Suprapubic skin (tissue), 4 donors: ENCODE data around the gene ANK3. TPM values are rescaled to one million over a fixed set of nuclear protein-coding genes. Genes with fewer than 3 reads are reported as not detected.

Experiments used
- DNase-seq, 2 donors: peaks; one replicate each; pipeline ENCODE4 v3.0.0-alpha.2; 2019; ENCODE audit warnings: low spot score in 2 of 2
- H3K27ac ChIP-seq: fragments of 200-600 bp; sonication (generic); one replicate; pipeline ENCODE4 v1.5.1; 2019
- H3K27me3 ChIP-seq: fragments of 200-600 bp; sonication (generic); one replicate; pipeline ENCODE4 v1.5.1; 2019
- H3K36me3 ChIP-seq: fragments of 200-600 bp; sonication (generic); one replicate; pipeline ENCODE4 v1.5.1; 2019
- H3K4me1 ChIP-seq: fragments of 200-600 bp; sonication (generic); one replicate; pipeline ENCODE4 v1.5.1; 2019
- H3K4me3 ChIP-seq: fragments of 200-600 bp; sonication (generic); one replicate; pipeline ENCODE4 v1.5.1; 2019; ENCODE audit warnings: mild to moderate bottlenecking
- H3K9me3 ChIP-seq: fragments of 200-600 bp; sonication (generic); one replicate; pipeline ENCODE4 v1.5.1; 2019
- CTCF ChIP-seq, 2 donors: fragments of 200-600 bp in 1 of 2; fragments of 450-650 bp in 1 of 2; sonication (generic) in 1 of 2; IDR thresholded peaks; one replicate each; pipeline ENCODE4 v1.5.1; 2016 to 2019; ENCODE audit warnings: antibody characterized with exemption in 2 of 2, mild to moderate bottlenecking in 1 of 2, moderate library complexity in 1 of 2
- EP300 ChIP-seq: sonication (generic); formaldehyde crosslinking; IDR thresholded peaks from one replicate; pipeline ENCODE4 v1.6.1; 2017; ENCODE audit warnings: antibody characterized with exemption
- POLR2A ChIP-seq, 2 donors: fragments of 450-650 bp; IDR thresholded peaks; one replicate each; pipeline ENCODE4 v1.6.1; 2017; ENCODE audit warnings: antibody characterized with exemption in 2 of 2, mild to moderate bottlenecking in 2 of 2, moderate library complexity in 2 of 2
- POLR2AphosphoS5 ChIP-seq, 3 donors: sonication (generic); formaldehyde crosslinking; IDR thresholded peaks; one replicate each; pipeline ENCODE4 v1.6.1; 2017; ENCODE audit warnings: antibody characterized with exemption in 3 of 3
- WGBS: methylation state at CpG from one replicate; pipeline ENCODE4 v1.1.5; 2018; 5-methylcytosine and 5-hydroxymethylcytosine counted together
- total RNA-seq, 4 donors: library from RNA; depleted of rRNA; stranded (reverse); fragments of >200 nt; gene quantifications; one replicate each; pipeline ENCODE4 v1.1.0, GENCODE V29; 2016

Gene ANK3
- total RNA-seq, 4 donors from 2014 or later, result 89.1 to 191 (median 112) TPM

- Histone ChIP-seq H3K4me3 (no peak overlapping the region), H3K27me3 (no peaks in the 10 kb centered on the region), H3K9me3 (no peaks in the 10 kb centered on the region), H3K27ac (no peak overlapping the region), H3K4me1 (peaks cover 8% of the 10 kb centered on the region), H3K36me3 (no peaks in the 10 kb centered on the region)
- TF ChIP-seq EP300 (no peak), POLR2A (IDR thresholded peaks at IDR 0.05) (no peak), POLR2AphosphoS5 (IDR thresholded peaks at IDR 0.05) (no peak)
- no peak for DNase-seq
- 95% methylated on average over 5 of the region's 5 CpGs for WGBS
Measured at GRCh38 chr10:60380781-60381180, 8.9 kb downstream of the ANK3 start.

DNA sequence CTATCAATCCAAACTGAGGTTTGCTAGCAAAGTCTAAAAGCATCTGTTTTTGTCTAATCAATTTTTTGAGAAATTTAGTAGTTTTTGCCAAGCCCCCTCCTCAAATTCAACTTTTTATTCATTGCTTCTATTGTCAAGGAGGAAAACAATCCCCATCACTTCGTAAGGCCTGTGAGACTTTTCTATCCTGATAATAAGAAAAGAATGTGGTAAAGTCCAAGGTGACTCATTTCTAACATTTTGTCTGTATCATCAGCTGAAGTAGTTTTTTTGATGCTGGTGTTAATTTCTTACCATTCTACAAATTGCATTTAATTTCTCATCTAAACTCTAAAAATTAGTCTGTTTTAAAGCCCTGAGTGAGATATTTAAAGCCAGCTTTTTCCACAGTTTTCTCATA, 11.7 kb downstream of the ANK3 start:
- no peaks in the 10 kb centered on the region for H3K27me3 ChIP-seq
- no peaks in the 10 kb centered on the region for H3K9me3 ChIP-seq
- DNase-seq, result no peak
- no peaks in the 10 kb centered on the region for H3K4me1 ChIP-seq
- TF ChIP-seq POLR2AphosphoS5 (IDR thresholded peaks at IDR 0.05) (no peak), EP300 (no peak), POLR2A (IDR thresholded peaks at IDR 0.05) (no peak), CTCF (IDR thresholded peaks at IDR 0.05) (no peak)
- H3K36me3 ChIP-seq, result no peaks in the 10 kb centered on the region
- H3K4me3 ChIP-seq, result no peak overlapping the region
- 67% methylated on average over 1 of the region's 1 CpG for WGBS
- no peak overlapping the region for H3K27ac ChIP-seq

- H3K27me3 ChIP-seq, result no peaks in the 10 kb centered on the region
- H3K27ac ChIP-seq, result no peak overlapping the region
- H3K4me3 ChIP-seq, result no peak overlapping the region
- no peak for DNase-seq
- no peaks in the 10 kb centered on the region for H3K4me1 ChIP-seq
- H3K9me3 ChIP-seq, result no peaks in the 10 kb centered on the region
- TF ChIP-seq CTCF (IDR thresholded peaks at IDR 0.05), result no peak
- no peak for TF ChIP-seq EP300
- no peak for TF ChIP-seq POLR2A (IDR thresholded peaks at IDR 0.05)
- TF ChIP-seq POLR2AphosphoS5 (IDR thresholded peaks at IDR 0.05), result no peak
- no peaks in the 10 kb centered on the region for H3K36me3 ChIP-seq
- WGBS, result 83% methylated on average over 1 of the region's 1 CpG
Measured at GRCh38 chr10:60377042-60377352, 12.7 kb downstream of the ANK3 start.

GRCh38 chr10:60376221-60377041, 13.2 kb downstream of the ANK3 start:
- no peak for DNase-seq
- H3K27me3 ChIP-seq, result no peaks in the 10 kb centered on the region
- H3K4me1 ChIP-seq, result no peaks in the 10 kb centered on the region
- 89% methylated on average over 6 of the region's 6 CpGs for WGBS
- H3K27ac ChIP-seq, result no peak overlapping the region
- no peaks in the 10 kb centered on the region for H3K36me3 ChIP-seq
- H3K4me3 ChIP-seq, result no peak overlapping the region
- H3K9me3 ChIP-seq, result no peaks in the 10 kb centered on the region
- TF ChIP-seq EP300 (no peak), CTCF (IDR thresholded peaks at IDR 0.05) (no peak), POLR2A (IDR thresholded peaks at IDR 0.05) (no peak), POLR2AphosphoS5 (IDR thresholded peaks at IDR 0.05) (no peak)

GRCh38 chr10:60375293-60376004, 14.2 kb downstream of the ANK3 start:
- 93% methylated on average over 5 of the region's 5 CpGs for WGBS
- H3K4me1 ChIP-seq, result no peaks in the 10 kb centered on the region
- TF ChIP-seq POLR2AphosphoS5 (IDR thresholded peaks at IDR 0.05) (no peak), CTCF (IDR thresholded peaks at IDR 0.05) (no peak), EP300 (no peak), POLR2A (IDR thresholded peaks at IDR 0.05) (no peak)

More at GRCh38 chr10:60375293-60376004, 14.2 kb downstream of the ANK3 start:
- H3K27ac ChIP-seq, result no peak overlapping the region
- no peak overlapping the region for H3K4me3 ChIP-seq
- H3K36me3 ChIP-seq, result no peaks in the 10 kb centered on the region
- no peak for DNase-seq
- no peaks in the 10 kb centered on the region for H3K27me3 ChIP-seq
- no peaks in the 10 kb centered on the region for H3K9me3 ChIP-seq
